GM06990 (cell line): ENCODE data around the gene RAB11FIP5.

Experiments used
- DNase-seq: peaks from one replicate; pipeline ENCODE4 v3.0.0-alpha.2; 2011; ENCODE audit not compliant: insufficient read length; ENCODE audit errors: extremely low read depth
- H3K27me3 ChIP-seq: replicated peaks from 2 replicates; pipeline ENCODE4 v1.6.0; 2011; ENCODE audit warnings: low read length; ENCODE audit not compliant: control insufficient read depth, insufficient read depth
- H3K36me3 ChIP-seq: 2 replicates; pipeline ENCODE4 v1.5.1; 2011; ENCODE audit warnings: low read length; ENCODE audit not compliant: control insufficient read depth, insufficient read depth
- H3K4me3 ChIP-seq: replicated peaks from 2 replicates; pipeline ENCODE4 v1.5.1; 2011; ENCODE audit warnings: low read depth, mild to moderate bottlenecking, control low read depth, low read length
- CTCF ChIP-seq: IDR thresholded peaks from 2 replicates; pipeline ENCODE4 v1.5.1; 2011; ENCODE audit warnings: low read length, control low read depth, mild to moderate bottlenecking, inconsistent platforms; ENCODE audit not compliant: insufficient read depth, poor library complexity, severe bottlenecking

RAB11FIP5 gene

DNA sequence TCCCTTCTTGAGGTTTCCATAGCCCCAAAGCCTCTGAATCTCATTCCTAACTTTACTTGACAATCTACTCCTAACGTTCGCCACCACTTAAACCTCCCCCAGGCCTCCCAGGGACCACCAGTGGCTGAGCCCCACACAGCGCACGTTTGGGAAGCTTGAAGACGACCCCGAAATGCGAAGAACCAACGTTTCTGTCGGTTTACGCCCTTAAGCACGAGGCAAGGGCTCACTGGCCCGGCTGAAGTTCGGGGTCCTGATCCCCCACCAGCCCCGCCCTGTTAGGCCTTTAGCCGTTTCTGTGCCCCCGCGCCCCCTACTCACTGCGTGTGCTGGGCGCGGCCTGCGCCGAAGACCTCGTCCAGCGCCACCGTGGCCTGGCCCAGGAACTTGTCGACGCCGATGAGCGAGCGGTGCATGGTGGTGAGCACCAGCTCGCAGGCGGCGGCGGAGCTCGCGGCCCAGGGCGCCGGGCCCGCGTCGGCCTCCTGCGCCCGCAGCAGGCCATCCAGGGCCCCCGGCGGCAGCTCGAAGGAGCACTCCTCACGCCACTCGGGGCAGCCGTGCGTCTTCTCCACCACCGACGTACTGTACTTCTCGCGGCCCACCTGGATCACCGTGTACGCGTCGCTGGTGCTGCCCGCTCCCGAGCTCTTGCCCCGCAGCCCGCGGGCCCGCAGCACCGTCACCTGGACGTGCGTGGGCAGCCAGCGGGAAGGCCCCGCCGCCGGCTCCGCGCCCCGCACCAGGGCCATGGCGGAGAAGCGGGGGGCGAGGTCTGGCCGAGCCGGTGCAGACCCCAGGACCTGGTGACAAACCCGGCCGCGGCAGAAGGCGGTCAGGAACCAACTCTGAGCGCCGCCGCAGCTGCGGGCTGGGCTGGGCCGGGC lies 479 bp downstream of the RAB11FIP5 start:
- H3K36me3 ChIP-seq = no peaks in the 10 kb centered on the region
- peak overlapping the region; percentile 51 for H3K4me3 ChIP-seq
- peaks cover 3% of the 10 kb centered on the region for H3K27me3 ChIP-seq
- TF ChIP-seq CTCF = no peak
- DNase-seq = no peak

DNA sequence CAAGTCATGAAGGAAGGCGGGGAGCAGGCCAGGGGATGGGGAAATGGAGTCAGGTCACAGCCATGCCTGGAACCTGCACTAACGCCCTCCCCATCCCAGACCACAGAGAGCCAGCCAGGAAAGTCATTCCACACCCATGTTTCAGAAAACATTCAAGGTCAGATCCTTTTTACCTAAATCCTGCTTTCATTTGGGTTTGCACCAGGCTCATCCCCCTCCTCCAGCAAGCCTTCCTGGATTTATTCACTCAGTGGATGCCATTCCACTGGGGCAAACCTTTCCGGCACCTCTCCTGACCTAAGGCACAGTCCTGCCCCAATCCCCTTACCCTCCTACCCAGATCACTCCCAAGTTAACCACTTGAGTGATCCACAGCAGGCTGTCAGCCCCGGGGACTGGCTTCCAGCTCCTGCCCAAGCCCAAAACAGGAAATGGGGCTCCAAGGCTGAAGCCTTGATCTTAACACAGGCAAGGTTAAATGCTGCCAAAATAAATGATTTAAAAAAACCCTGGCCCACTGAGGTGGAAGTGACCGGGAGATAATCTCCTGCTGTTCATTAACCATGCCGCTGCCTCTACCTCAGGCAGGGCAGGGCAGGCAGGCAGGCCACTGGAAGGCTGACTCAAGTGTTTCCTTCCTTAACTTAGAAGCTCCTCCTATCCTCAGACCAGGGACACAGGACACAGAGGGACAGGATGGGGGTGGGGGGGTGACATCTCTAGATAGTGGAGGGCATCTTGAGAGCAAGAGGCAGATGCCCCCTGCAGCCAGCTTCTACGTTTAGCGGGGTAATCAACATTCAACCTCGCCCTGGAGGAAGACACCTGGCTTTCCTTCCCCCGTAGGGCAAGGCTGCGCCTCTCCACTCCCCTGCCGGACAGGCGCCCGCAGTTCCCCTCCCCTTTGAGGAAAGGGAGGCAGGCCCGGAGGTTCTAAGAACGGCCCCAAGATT lies 1.4 kb downstream of the RAB11FIP5 start:
- Histone ChIP-seq H3K36me3 (no peaks in the 10 kb centered on the region), H3K4me3 (no peak overlapping the region), H3K27me3 (peaks cover 3% of the 10 kb centered on the region)
- no peak for TF ChIP-seq CTCF
- no peak for DNase-seq

DNA sequence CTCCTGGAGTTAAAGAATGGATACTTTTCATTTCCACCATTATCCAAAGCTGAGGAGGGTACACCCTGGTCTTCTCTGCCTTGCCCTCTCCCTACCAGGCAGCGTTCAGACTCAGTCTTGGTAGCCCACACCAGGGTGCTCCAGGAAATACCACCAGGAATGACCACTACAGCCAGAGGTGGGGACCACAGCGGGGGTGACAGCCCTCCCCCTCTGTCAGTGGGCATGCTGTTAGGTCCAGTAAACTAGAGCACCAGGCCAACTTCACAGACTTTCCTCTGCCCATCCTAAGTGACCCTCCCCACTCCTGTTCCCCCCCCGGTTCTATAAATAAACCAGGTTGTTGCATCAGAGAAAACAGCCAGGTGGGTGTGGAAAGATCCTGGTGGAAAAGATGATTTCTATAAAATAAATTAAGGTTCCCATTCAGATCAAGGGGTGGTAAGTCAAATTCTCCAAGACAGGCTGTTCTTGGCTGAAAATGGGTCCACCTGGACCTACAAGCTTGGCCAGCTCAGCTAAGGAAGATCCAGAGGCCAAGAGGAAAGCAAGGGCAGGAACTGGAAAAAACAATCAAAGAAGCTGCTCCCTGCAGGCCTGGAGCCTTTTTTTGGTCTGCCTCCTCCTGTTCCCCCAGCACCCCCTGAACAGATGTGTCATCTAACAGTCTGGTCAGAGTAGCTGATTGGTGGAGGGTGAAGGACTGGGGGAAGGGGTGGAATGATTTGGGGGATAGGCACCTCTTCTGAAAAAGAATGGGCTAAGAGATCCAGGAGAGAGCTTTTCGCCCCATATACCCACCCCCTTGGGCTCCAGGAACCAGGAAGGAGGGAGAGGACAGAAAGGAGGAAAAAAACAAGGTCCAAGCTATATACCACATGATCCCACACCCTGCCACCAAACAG lies 2.3 kb downstream of the RAB11FIP5 start:
- no peak for DNase-seq
- no peak for TF ChIP-seq CTCF
- no peaks in the 10 kb centered on the region for H3K36me3 ChIP-seq
- H3K4me3 ChIP-seq = no peak overlapping the region
- H3K27me3 ChIP-seq = peaks cover 3% of the 10 kb centered on the region

DNA sequence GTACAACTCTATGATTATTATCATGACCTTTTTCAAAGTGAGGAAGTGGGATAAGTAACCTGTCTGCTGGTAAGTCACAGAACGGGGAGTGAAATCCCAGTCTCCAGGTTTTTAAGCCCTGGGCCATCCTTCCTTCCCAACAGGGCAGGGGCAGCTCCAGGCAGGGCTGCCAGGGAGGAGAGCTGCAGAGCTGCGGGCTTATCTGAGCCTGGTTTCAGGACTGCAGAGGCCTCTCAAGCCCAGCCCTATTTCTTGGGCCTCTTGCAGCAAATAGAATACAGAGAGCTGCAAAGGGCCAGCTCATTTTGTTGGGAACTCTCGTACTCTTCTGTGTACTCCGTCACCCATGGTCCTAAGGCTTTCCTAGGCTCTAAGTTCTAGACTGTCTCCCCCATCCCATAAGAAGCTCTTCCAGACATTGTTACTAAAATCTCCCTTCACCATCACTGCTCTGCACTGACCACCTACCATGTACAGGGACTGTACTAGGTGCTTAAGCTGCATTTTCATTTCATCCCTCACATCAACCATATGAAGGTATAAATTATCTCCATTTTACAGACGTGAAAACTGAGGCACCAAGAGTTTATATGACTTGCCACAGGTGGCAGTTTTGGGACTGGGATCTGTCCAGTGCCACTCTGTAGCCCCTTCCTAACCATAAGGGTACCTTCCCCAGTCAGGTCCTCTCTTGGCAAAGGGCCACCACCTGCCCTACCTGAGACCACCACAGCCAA lies 3.1 kb downstream of the RAB11FIP5 start:
- no peak for TF ChIP-seq CTCF
- Histone ChIP-seq H3K4me3 (no peak overlapping the region), H3K36me3 (no peaks in the 10 kb centered on the region), H3K27me3 (peaks cover 3% of the 10 kb centered on the region)
- DNase-seq = no peak
